NCI-H2107 treated with DMSO at 0.1 percent for 48 hours (cell line): Measurements from ENCODE around the gene SNRPD3.
"Not testable (repeated sequence)": the region's sequence is repeated elsewhere in the genome, so short reads cannot be mapped to it uniquely, and the experiment has no call there.

ENCODE experiments used
- DNase-seq: peaks from one replicate; lab custom pipeline; 2025; ENCODE audit not compliant: unreplicated experiment; lab: John Stamatoyannopoulos, UW

The SNRPD3 gene

DNA sequence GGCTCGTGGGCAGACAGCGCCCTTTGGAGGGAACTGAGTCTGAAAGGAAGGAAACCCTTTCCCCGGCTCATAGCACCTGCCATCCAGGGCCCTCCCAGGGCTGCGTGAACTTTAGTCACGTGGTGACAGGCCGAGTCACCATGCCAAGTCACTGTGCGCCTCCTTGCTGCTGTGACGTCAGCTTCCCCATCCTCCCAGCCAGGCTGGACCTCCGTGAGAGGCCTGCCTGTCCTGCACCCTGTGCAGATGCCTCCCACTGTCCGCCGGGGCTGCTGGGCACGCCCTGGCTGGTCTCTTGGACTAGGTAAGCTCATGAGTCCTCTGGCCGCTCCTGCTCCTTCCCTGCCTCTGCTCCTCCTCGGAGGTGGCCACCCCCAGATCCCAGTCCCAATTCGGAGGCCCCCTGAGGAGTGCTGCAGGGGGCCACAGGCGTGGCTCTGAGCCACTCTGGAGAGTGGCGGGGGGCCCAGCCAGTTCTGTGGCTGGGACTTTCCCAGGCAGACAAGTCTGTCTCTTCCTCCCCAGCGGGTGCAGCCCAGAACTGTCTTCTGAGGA, 51.7 kb downstream of the SNRPD3 start:
- not testable (repeated sequence) for DNase-seq

DNA sequence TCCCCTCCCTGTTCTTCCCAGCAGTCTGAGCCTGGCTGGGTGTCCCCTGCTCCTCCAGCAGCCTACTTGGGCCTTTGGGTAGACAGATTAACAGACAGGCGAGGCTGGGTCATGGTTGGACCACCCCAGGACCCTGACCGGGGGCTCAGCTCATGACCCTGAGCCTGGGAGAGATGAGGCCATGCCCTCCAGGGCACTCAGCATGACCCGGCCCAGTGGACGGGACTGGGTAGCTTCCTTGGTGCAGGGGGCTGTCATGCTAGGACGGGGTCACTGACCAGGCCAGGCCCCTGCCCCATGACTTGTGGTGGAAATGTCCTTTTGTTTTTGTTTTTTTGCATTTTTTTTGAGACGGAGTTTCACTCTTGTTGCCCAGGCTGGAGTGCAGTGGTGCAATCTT, 52.5 kb downstream of the SNRPD3 start:
- not testable (repeated sequence) for DNase-seq

- DNase-seq = not testable (repeated sequence)
These were observed 54.1 kb downstream of the SNRPD3 start for GRCh38 chr22:24609888-24610287.

- DNase-seq = not testable (repeated sequence)
These were observed 59.0 kb downstream of the SNRPD3 start for GRCh38 chr22:24614794-24615193.

DNA sequence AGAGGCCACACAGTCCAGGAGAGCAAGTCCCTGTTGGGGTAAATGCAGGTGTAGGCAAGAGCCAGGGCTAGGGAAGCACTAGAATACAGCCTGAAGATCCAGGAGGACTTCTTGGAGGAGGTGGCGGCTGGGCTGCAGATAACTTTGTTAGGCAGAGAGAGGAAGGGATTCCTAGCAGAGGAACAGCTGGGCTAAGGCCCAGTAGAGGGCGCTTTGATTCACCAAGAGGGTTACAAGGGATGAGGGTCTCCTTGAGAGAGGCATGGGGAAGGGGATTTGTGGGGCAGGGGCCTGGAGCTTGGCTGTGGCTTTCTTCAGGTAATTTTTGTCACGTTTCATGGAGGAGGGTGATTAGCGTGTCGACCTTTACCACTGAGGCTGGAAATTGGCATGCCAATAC, 65.4 kb downstream of the SNRPD3 start:
- not testable (repeated sequence) for DNase-seq

DNA sequence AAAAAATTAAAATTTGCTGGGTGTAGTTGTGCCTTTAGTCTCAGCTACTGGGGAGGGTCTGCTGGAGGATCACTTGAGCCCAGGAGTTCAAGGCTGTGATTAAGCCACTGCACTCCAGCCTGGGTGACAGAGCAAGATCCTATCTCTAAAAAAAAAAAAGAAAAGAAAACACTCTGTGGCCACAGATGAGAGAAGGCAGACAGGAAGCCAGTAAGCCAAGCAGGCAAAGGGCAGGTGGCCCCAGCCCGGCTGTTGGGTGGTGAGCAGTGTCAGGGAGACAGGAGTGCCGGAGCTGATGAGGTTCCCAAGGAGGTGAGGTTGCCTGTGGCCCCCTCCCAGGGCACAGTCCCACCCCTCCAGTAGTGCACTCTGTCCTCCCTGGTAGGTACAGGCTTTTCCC, 66.8 kb downstream of the SNRPD3 start:
- not testable (repeated sequence) for DNase-seq
